Thymus (tissue), 11 donors: Measurements from ENCODE around the gene MSL3. TPM values are rescaled to one million over a fixed set of nuclear protein-coding genes. Genes with fewer than 3 reads are reported as not detected.

Experiments
- DNase-seq, 9 donors: peaks; one replicate each; pipeline ENCODE4 v3.0.0-alpha.2; 2013; ENCODE audit warnings: low spot score in 9 of 9, low read depth in 6 of 9, missing footprints in 1 of 9
- H3K27ac ChIP-seq, 2 donors: one replicate each; pipeline ENCODE4 v1.5.1; 2013; ENCODE audit warnings: control low read depth in 1 of 2, low read depth in 1 of 2, low read length in 1 of 2, mild to moderate bottlenecking in 1 of 2, moderate library complexity in 1 of 2
- H3K27me3 ChIP-seq, 2 donors: one replicate each; pipeline ENCODE4 v1.5.1; 2013; ENCODE audit warnings: low read length in 1 of 2; ENCODE audit not compliant: control insufficient read depth in 2 of 2, insufficient read depth in 1 of 2
- H3K36me3 ChIP-seq, 2 donors: one replicate each; pipeline ENCODE4 v1.5.1; 2013; ENCODE audit warnings: low read length in 1 of 2, mild to moderate bottlenecking in 1 of 2, moderate library complexity in 1 of 2; ENCODE audit not compliant: control insufficient read depth in 2 of 2, insufficient read depth in 2 of 2
- H3K4me1 ChIP-seq, 2 donors: one replicate each; pipeline ENCODE4 v1.5.1; 2013; ENCODE audit warnings: low read length in 2 of 2; ENCODE audit not compliant: control insufficient read depth in 2 of 2, insufficient read depth in 2 of 2
- H3K4me3 ChIP-seq, 2 donors: one replicate each; pipeline ENCODE4 v1.5.1; 2013; ENCODE audit warnings: low read length in 2 of 2, control low read depth in 1 of 2, mild to moderate bottlenecking in 1 of 2
- H3K9me3 ChIP-seq, 2 donors: one replicate each; pipeline ENCODE4 v1.5.1; 2013; ENCODE audit warnings: low read length in 1 of 2, mild to moderate bottlenecking in 1 of 2; ENCODE audit not compliant: control insufficient read depth in 2 of 2, insufficient read depth in 1 of 2
- whole genome bisulfite sequencing: extraction: QIAGEN DNeasy Blood & Tissue Kit; methylation state at CpG from one replicate; pipeline ENCODE4 v1.1.7; 2013; 5-methylcytosine and 5-hydroxymethylcytosine counted together
- polyA plus RNA-seq: library from polyadenylated mRNA; stranded (reverse); fragments of 200-250 nt; gene quantifications from one replicate; pipeline ENCODE4 v1.2.3, GENCODE V29; 2013
- total RNA-seq: library from RNA; stranded (reverse); fragments of 120-200 nt; gene quantifications from one replicate; pipeline ENCODE4 v1.2.4, GENCODE V29; 2013
- donor health status: healthy.

MSL3 gene
- total and polyA plus RNA-seq, 2 donors: 59.3 to 194 TPM

DNA sequence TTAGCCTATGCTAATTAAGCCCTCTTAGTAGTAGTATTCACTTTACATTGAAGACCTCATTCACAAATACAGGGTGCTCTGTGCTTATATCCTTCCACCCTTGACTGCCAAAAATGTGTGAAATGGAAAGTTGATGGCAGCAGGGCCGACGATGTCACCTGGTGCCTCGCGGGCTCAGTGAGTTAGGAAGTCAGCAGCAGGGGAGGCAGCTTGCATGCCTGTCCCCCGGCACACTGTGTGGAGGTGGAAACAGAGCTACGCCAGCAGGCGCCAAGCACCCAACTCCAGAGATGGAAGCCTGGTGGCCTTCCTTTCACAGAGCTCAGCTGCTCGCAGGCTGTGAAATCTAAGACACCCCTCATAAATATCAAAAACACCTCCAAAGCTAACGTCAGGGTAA is 8.4 kb downstream of the MSL3 start:
- no peak for DNase-seq
- H3K4me1 ChIP-seq: peaks cover 0 to 5% of the 10 kb centered on the region in 2 donors
- H3K27me3 ChIP-seq: no peaks in the 10 kb centered on the region
- peak overlapping the region in 1 of 2 donors; percentile 15 for H3K27ac ChIP-seq
- 83% methylated on average over 9 of the region's 9 CpGs for WGBS
- H3K9me3 ChIP-seq: no peaks in the 10 kb centered on the region
- peaks cover 41 to 70% of the 10 kb centered on the region in 2 donors for H3K36me3 ChIP-seq
- no peak overlapping the region for H3K4me3 ChIP-seq

DNA sequence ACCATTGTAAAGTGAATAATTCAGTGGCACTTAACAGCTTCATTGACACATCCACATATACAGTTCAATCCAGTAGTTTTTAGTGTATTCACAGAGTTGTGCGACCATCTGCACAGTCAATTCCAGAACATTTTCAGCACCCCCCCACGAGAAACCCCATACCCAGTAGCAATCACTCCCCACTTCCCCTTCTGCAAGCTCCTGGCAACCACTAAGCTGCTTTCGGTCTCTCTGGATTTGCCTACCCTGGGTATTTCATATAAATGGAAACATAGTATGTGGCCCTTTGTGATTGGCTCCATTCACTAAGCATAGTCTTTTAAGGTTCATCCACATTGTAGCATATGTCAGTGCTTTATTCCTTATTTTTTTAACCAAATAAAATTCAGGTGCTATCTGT is 10.0 kb downstream of the MSL3 start:
- no peak overlapping the region for H3K4me3 ChIP-seq
- DNase-seq: no peak
- no peaks in the 10 kb centered on the region for H3K27me3 ChIP-seq
- H3K9me3 ChIP-seq: no peaks in the 10 kb centered on the region
- H3K4me1 ChIP-seq: peaks cover 0 to 5% of the 10 kb centered on the region in 2 donors
- H3K27ac ChIP-seq: no peak overlapping the region
- H3K36me3 ChIP-seq: peaks cover 37 to 67% of the 10 kb centered on the region in 2 donors
- WGBS: 87% methylated on average over 3 of the region's 3 CpGs

DNA sequence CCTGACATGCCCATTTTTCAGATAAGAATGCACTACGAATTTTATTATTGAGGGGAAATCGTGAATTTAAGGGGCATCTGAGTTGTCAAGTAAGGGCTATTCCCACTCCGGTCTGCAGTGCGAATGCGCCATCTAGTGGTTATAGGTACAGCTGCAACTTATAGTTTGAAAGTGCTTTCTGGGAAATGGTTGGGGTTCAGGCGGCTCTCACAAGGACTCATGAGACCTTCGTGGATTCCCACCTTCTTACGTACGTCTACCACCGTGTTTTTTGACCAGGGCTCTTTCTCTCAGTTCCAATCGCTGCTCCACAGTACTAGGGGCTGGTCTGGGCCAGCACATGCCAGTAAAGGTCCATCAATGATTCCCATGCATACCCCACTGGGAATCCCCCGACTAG is 12.3 kb downstream of the MSL3 start:
- DNase-seq: peak in 6 of 9 donors; percentile 24 to 75 (median 42)
- Histone ChIP-seq H3K4me1 (peaks cover 0 to 5% of the 10 kb centered on the region in 2 donors), H3K9me3 (no peaks in the 10 kb centered on the region), H3K27me3 (no peaks in the 10 kb centered on the region), H3K36me3 (peaks cover 27 to 57% of the 10 kb centered on the region in 2 donors), H3K27ac (no peak overlapping the region), H3K4me3 (no peak overlapping the region)
- WGBS: 25% methylated on average over 12 of the region's 12 CpGs

DNA sequence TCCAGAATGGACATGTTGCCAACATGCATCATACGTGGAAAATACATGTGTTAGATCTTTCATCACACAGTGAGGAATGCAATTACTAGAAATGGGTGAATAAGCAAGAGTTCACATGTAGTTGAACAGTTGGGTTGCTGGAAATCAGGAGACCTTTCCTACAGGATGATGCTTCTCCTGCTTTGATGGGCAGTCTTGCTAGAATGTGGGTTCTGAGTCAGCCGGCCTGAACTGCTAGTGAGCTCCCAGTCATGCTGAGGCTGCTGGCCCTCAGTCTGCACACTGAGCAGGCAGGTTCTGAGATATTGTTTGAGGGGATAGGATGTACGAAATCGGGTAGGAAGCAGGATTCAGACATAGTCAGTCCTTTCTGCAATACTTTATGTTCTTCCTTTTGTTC is 20.2 kb downstream of the MSL3 start:
- Histone ChIP-seq H3K4me3 (no peak overlapping the region), H3K4me1 (no peaks in the 10 kb centered on the region), H3K9me3 (no peaks in the 10 kb centered on the region), H3K27ac (no peak overlapping the region), H3K36me3 (peaks cover 11 to 17% of the 10 kb centered on the region in 2 donors), H3K27me3 (no peaks in the 10 kb centered on the region)
- WGBS: 98% methylated on average over 4 of the region's 4 CpGs
- DNase-seq: no peak

DNA sequence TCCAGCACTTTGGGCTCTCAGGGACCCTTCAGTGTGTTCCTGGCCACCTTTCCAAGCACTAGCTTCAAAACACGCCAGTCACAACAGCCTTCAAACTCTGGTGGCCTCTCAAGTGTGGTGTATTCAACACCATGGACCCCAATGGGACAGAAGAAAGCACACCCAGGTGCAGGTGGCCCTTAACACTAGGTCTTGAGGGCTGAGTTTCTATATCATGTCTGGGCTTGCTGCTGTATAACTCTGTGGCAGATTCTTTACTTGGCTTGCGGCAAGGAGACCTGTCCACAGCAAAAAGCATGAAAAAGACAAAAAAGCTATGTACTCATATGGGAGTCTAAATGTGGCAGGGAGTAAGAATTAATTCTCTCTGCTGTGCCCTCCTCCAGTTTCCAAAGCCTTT is 23.1 kb downstream of the MSL3 start:
- H3K9me3 ChIP-seq: no peaks in the 10 kb centered on the region
- H3K27ac ChIP-seq: no peak overlapping the region
- 94% methylated on average over 2 of the region's 2 CpGs for WGBS
- H3K4me1 ChIP-seq: no peaks in the 10 kb centered on the region
- H3K4me3 ChIP-seq: no peak overlapping the region
- no peaks in the 10 kb centered on the region for H3K27me3 ChIP-seq
- peaks cover under 1 to 2% of the 10 kb centered on the region in 2 donors for H3K36me3 ChIP-seq
- DNase-seq: no peak

DNA sequence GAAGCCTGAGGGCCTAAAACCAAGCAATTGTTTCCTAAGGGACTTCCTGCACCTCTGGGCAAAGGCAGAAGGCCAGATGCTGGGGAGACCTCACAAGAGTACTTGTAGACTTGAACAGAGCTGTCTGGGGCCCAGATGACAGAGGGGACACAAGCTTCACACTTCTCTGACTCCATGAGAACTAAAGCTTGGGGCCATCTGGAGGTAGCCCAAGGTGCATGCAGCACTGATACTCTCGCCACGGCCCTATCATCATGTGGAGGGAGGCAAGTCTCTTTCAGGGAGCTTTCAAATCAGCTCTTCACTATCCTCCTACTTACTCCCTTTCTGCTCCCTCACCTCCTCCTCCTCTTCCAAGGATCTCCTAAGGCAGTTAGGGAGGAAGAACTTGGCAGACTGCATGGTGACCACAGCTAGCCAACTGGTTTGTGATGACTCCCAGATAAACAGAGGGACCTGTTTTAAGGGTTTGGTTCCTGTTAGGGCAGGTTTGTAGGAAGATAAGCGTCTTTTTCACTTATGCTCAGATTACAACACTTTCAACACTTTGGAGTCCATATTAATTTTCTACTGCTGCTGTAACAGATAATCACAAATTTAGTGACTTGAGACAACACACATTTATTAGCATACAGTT is 23.8 kb downstream of the MSL3 start:
- WGBS: 98% methylated on average over 3 of the region's 3 CpGs
- no peak overlapping the region for H3K4me3 ChIP-seq
- no peaks in the 10 kb centered on the region for H3K9me3 ChIP-seq
- H3K27me3 ChIP-seq: no peaks in the 10 kb centered on the region
- no peaks in the 10 kb centered on the region for H3K36me3 ChIP-seq
- no peaks in the 10 kb centered on the region for H3K4me1 ChIP-seq
- H3K27ac ChIP-seq: no peak overlapping the region
- DNase-seq: no peak

DNA sequence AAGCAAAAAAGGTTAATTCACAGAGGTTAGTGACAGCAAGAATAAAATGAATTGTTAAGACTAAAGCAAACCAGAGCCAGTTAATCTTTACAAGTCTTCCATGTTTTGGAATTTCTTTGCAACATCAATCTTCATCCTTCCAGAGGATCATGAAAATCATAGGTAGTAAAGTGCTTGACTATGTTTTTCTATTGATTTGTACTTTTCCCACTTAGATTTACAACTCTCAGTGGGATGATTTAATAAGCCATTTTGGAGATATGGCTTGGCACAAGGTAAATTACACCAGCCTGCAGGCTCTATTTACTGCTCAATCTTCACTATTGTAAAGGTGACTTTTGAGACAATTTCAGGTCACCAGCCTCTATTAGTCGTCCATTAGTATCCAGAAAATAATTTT is 26.5 kb downstream of the MSL3 start:
- no peak overlapping the region for H3K27ac ChIP-seq
- no peak for DNase-seq
- no peaks in the 10 kb centered on the region for H3K27me3 ChIP-seq
- no peak overlapping the region for H3K4me3 ChIP-seq
- H3K4me1 ChIP-seq: peaks cover 0 to 7% of the 10 kb centered on the region in 2 donors
- no peaks in the 10 kb centered on the region for H3K36me3 ChIP-seq
- no peaks in the 10 kb centered on the region for H3K9me3 ChIP-seq
- WGBS: 94% methylated on average over 1 of the region's 1 CpG

DNA sequence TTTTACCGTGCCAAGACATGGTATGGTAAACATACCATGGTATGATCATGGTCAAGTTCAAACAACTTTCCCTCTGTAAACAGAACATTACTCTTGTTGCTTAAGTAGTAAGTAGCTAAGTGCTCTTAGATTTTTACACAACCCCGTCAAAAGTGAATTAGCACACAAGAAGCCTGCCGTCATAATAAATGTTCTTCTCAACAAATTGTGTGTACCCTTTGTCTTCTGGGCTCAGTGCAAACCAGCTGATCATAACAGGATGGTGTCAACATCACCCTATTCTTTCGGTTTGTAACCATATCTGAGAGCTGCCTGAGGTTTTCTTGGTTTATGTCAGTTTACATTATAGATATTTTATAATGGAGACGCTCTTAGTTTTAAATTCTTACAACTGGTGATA is 28.8 kb downstream of the MSL3 start:
- H3K4me3 ChIP-seq: no peak overlapping the region
- H3K27me3 ChIP-seq: no peaks in the 10 kb centered on the region
- DNase-seq: peak in 1 of 9 donors; percentile 40
- no peaks in the 10 kb centered on the region for H3K9me3 ChIP-seq
- H3K27ac ChIP-seq: peak overlapping the region in 1 of 2 donors; percentile 5
- WGBS: 67% methylated on average over 5 of the region's 5 CpGs
- peaks cover 2 to 16% of the 10 kb centered on the region in 2 donors for H3K4me1 ChIP-seq
- no peaks in the 10 kb centered on the region for H3K36me3 ChIP-seq

DNA sequence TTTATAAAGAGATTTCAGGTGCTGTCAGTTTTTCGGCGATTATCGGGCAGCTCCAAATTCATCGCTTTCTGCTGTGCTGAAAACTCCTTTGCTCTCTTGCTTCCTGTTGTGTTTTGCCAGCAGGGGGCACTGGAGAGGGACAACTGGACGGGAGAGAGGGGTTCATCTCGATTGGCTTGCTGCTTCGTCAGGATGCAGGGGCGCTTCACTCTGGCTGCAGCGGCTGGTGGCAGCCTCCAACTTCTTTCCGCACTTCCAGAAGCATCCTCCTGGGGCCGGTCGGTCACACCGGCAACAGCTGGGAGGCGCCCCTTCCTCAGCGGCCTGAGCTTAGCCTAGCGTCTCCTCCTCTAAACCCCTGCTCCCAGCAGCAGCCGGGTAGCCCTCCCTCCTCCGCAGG is 29.5 kb downstream of the MSL3 start:
- Histone ChIP-seq H3K9me3 (no peaks in the 10 kb centered on the region), H3K27me3 (no peaks in the 10 kb centered on the region), H3K27ac (no peak overlapping the region), H3K36me3 (no peaks in the 10 kb centered on the region), H3K4me3 (peak overlapping the region in 1 of 2 donors; percentile 17), H3K4me1 (peaks cover 2 to 17% of the 10 kb centered on the region in 2 donors)
- 26% methylated on average over 18 of the region's 18 CpGs for WGBS
- DNase-seq: peak in 7 of 9 donors; percentile 42 to 82 (median 63)
